GM10248 (cell line): Measurements from ENCODE around the gene BRICD5.

Experiments used
- CTCF ChIA-PET: fragments of 300-600 bp; sonication (Branson Sonifier 250); formaldehyde crosslinking; extraction: SDS; loops from one replicate; lab custom pipeline; 2021; ENCODE audit warnings: antibody characterized with exemption; lab: Yijun Ruan, JAX
- POLR2A ChIA-PET: fragments of 350-650 bp; sonication (Branson Sonifier 250); formaldehyde crosslinking; extraction: SDS; loops from one replicate; lab custom pipeline; 2020; ENCODE audit warnings: antibody characterized with exemption; lab: Yijun Ruan, JAX
- DNase-seq: peaks from one replicate; pipeline ENCODE4 v3.0.0; 2012; ENCODE audit errors: extremely low spot score
- TF ChIP-seq, protein P1 (sequence below): IDR thresholded peaks from 2 replicates; pipeline ENCODE4 v1.5.1; 2012; ENCODE audit warnings: mild to moderate bottlenecking, low read depth; ENCODE audit errors: extremely low read depth, missing control alignments, control extremely low read depth

Gene BRICD5

DNA sequence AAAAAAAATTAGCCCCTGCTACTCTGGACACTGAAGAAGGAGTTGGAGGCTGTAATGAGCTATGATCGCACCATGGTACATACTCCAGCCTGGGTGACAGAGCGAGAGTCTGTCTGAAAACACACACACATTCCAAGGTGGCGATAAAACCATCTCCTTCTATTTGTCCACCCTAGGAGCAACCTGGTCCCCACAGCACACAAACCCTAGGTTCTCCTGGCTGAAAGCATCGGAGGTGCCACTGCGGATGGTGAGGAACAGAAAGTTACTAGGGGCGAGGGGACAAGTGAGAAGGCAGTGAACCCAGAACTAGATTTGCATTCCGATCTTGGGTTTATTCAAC, 42.1 kb upstream of the BRICD5 start:
- DNase-seq, result no peak
- TF ChIP-seq, protein P1, sequence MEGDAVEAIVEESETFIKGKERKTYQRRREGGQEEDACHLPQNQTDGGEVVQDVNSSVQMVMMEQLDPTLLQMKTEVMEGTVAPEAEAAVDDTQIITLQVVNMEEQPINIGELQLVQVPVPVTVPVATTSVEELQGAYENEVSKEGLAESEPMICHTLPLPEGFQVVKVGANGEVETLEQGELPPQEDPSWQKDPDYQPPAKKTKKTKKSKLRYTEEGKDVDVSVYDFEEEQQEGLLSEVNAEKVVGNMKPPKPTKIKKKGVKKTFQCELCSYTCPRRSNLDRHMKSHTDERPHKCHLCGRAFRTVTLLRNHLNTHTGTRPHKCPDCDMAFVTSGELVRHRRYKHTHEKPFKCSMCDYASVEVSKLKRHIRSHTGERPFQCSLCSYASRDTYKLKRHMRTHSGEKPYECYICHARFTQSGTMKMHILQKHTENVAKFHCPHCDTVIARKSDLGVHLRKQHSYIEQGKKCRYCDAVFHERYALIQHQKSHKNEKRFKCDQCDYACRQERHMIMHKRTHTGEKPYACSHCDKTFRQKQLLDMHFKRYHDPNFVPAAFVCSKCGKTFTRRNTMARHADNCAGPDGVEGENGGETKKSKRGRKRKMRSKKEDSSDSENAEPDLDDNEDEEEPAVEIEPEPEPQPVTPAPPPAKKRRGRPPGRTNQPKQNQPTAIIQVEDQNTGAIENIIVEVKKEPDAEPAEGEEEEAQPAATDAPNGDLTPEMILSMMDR, result no peak
- ChIA-PET CTCF (interaction anchor here (1.1 to 3.1 kb wide), 6 partner anchors 11 to 249 kb away, joined by 4 to 33 read pairs (median 12); no protein-coding TSS in a partner anchor), POLR2A (interaction anchor here (0.7 to 1.9 kb wide), 4 partner anchors 8 to 288 kb away, joined by 3 to 7 read pairs (median 4); partner anchors contain the start of genes RPS2 and TRAF7)

DNA sequence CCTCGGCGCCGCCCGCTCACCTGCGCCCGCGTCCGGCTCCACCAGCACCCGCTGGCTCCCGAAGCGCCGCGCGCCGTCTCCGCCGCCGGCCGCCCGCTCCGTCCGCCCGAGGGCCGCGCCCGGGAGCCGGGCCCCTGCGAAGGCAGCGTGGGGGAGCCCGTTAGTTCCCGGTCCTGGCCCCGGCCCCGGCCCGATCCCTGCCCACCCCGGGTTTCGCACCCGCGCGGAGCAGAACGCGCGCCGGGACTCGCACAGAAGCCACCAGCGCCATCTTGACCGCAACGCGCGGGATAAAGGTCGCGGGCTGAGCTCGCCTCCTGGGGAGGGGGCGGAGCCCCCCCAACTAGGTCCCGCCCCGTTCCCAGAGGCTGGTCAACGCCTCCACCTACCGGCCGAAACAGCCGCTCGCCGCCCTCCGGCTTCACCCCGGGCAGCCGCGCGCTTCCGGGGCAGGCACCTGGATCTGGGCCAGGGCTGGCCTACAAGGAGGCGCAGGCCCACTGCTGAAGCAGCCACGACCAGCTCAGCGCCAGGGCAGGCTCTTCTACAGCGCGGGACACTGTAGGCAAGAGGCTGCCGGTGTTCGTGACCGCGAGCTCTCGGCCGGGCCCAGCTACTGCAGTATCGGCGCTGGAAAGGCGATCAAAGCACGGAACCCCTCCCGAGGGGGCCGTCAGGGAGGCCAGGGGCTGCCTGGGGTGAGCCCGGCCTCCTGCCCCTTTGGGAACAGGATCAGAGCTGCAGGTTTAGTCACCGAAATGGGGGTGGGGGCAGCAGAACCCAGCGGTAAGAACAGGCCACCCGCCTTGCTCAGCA, 40.8 kb upstream of the BRICD5 start, which contains the start of gene ECI1:
Gene ECI1, minus strand, starts transcription at position 292 of the 816 bp plus-strand sequence. Its CDS starts 21 bp downstream, at position 271.
- peak; percentile 100 for DNase-seq
- CTCF ChIA-PET, result interaction anchor here (0.6 to 3.1 kb wide), 25 partner anchors 11 to 250 kb away, joined by 3 to 33 read pairs (median 4); partner anchors contain the start of gene RNPS1
- POLR2A ChIA-PET, result interaction anchor here (0.5 to 1.9 kb wide), 7 partner anchors 9 to 287 kb away, joined by 3 to 8 read pairs (median 6); partner anchors contain the start of genes RPS2 and TRAF7
- TF ChIP-seq, protein P1, result peak; percentile 64

DNA sequence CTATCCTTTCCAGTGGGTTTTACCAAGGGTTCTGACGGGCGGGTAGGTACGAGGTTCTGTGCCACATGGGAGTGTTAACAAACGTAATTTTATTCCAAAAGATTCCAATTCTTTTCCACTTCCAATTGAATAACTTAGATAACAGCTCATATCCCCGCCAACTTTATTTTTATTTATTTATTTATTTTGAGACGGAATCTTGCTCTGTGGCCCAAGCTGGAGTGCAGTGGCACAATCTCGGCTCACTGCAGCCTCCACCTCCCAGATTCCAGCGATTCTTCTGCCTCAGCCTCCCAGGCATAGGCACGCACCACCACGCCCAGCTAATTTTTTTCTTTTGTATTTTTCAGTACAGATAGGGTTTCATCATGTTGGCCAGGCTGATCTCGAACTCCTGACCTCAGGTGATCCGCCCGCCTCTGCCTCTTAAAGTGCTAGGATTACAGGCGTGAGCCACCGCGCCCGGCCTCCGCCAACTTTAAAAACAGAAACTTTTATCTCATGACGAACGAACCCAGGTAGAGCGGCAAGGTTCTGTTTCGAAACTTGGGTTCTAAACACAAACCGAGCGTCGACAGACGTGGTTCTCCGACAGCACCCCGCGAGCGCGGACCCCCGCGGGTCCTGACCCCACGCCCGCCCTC, 40.1 kb upstream of the BRICD5 start:
- TF ChIP-seq, protein P1, result no peak
- no peak for DNase-seq
- POLR2A ChIA-PET, result interaction anchor here (0.6 to 1.9 kb wide), 5 partner anchors 10 to 720 kb away, joined by 3 to 8 read pairs (median 6); partner anchors contain the start of gene RPS2
- CTCF ChIA-PET, result interaction anchor here (0.6 to 3.1 kb wide), 21 partner anchors 10 to 251 kb away, joined by 3 to 33 read pairs (median 4); partner anchors contain the start of gene RNPS1

DNA sequence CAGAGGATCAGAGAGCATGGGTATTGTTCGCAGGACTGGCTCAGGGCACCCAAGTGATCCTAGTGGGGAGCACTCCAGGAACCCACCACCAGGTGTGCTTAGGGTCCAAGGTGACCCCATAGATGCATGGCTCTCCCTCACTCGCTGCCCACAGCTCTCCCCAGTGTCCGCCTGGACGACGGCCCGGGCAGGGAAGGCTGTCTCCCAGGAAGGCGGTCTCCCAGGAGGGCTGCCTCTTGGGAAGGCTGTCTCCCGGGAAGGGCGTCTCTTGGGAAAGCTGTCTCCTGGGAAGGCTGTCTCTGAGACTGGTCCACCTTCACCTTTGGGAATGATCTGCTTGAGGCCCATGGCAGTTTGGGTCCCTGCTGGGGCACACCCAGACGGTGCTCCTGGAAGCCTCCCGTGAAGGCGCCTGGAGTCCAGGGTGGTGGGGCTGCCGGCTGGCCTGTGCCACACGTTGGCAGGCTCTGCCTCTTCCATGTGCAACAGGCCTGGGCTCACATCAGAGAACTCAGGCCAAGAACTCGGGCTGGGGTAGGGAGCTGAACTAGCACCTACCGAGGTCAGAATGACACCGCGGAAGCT, 35.7 kb upstream of the BRICD5 start:
- DNase-seq, result no peak
- CTCF ChIA-PET, result interaction anchor here (1.5 kb wide), 1 partner anchor 106 kb away, joined by 3 read pairs; no protein-coding TSS in a partner anchor
- TF ChIP-seq, protein P1, result no peak
- POLR2A ChIA-PET, result interaction anchor here (0.5 to 1.3 kb wide), 3 partner anchors 9 to 635 kb away, joined by 3 to 9 read pairs (median 4); partner anchors contain the start of genes CRAMP1 and IFT140

DNA sequence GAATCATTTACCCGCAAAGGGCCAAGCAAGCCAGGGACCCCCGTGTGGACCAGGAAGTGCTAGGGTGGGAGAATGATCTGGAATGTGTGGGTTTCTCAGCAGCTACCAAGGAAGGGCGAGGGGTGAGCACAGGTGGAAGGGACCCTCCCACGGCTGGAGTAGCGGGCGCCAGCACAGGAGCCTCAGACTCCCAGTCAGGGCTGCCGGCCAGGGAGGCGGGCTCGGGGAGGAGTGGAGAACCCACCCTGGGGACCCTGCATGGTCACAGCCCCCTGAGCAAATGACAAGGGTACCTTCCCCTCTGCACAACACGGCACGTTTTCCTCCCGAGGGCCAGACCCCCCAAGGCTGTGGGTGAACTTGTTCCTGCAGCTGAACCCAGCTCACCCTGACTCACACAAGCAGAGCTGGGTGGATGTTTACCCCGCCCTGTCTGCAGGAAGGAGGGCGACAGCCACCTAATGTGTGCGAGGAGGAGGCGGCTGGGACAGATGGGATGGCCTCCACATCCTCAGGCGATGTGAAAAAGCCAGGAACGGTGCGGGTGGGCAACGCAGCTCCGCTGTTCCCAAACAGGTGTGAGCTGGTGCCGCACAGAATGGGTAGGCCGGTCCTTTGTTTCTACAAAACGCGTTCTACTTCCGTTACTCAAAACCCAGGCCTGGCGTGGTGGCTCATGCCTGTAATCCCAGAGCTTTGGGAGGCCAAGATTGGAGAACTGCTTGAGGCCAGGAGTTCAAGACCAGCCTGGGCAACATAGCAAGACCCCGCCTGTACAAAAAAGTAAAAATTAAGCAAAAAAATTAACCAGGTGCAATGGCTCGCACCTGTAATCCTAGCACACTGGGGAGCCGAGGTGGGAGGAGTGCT, 34.5 kb upstream of the BRICD5 start:
- ChIA-PET CTCF (interaction anchor here (1.0 kb wide), 1 partner anchor 17 kb away, joined by 3 read pairs; no protein-coding TSS in a partner anchor), POLR2A (no interaction called here)

More for the DNA sequence above, 34.5 kb upstream of the BRICD5 start:
- no peak for DNase-seq
- TF ChIP-seq, protein P1, result no peak
